NCI-H2107 treated with DMSO at 0.1 percent for 48 hours (cell line): ENCODE measurements around the gene ZGPAT.

ENCODE experiments used
- DNase-seq: peaks from one replicate; lab custom pipeline; 2025; ENCODE audit not compliant: unreplicated experiment; lab: John Stamatoyannopoulos, UW

The ZGPAT gene

DNA sequence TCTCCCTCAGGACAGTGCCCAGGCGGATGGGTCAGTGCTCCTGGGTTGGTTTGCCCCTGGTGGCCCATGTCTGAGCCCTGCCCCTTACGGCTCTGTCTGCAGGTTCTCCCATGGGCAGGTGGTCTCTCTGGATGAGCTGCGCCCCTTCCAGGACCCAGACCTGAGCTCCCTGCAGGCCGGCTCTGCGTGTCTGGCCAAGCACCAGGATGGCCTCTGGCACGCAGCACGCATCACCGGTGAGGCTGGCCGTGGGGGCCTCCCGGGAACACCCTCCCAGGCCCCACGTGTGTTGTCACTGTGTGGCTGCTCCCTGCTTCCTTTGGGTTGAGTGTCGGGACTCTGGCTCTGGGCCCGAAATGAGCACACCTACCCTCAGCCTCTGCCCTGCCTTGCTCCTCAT is 25.3 kb downstream of the ZGPAT start:
- DNase-seq = no peak

DNA sequence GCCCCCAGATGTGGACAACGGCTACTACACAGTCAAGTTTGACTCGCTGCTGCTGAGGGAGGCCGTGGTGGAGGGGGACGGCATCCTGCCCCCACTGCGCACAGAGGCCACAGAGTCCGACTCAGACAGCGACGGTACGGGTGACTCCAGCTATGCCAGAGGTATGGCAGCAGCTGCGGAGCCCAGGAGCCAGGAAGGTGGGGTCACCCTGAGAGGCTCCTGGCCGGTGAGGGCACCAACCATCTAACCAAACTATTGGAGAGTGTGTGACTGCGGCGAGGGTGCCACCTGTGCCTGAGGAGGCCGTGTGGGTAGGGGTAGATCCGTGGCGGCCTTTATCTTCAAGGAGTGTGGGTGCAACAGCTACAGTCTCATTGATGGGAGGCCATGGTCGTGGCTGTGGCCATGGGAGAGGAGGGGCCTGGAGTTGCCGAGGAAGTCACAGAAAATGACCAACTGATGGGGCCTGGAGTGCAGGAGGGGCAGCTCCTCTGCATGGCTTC is 25.8 kb downstream of the ZGPAT start:
- no peak for DNase-seq

DNA sequence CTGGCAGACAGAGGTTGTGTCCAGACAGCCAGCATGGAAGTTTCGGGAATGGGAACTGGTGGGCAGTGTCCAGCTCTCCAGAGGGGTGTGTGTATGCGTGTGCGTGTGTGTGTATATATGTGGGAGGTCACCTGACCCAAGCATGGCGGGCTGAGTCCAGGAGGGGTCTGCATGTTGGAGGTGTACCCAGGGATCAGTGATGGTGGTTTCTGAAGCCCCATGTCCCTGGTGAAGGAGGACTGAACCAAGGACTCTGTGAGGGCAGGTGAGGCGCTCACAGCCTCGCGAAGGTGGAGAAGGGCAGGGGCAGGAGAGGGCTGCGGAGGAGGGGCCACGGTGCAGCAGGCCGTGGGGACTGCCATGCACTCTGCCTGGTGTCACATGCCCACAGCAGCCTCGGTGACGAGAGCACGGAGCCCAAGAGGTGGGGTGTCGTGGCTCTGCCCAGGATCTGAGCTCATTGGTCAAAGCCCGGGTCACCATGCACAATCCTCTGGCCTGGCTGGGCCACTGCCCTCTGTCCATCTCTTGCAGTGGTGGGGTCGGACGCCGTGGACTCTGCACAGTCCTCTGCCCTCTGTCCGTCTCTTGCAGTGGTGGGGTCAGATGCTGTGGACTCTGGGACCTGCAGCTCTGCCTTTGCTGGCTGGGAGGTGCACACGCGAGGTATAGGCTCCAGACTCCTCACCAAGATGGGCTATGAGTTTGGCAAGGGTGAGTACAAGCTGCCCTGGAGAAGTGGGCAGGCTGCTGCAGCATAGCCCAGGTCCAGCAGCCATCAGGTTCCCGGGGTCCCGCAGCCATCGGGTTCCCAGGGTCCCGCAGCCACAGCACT is 26.5 kb downstream of the ZGPAT start:
- DNase-seq = no peak

DNA sequence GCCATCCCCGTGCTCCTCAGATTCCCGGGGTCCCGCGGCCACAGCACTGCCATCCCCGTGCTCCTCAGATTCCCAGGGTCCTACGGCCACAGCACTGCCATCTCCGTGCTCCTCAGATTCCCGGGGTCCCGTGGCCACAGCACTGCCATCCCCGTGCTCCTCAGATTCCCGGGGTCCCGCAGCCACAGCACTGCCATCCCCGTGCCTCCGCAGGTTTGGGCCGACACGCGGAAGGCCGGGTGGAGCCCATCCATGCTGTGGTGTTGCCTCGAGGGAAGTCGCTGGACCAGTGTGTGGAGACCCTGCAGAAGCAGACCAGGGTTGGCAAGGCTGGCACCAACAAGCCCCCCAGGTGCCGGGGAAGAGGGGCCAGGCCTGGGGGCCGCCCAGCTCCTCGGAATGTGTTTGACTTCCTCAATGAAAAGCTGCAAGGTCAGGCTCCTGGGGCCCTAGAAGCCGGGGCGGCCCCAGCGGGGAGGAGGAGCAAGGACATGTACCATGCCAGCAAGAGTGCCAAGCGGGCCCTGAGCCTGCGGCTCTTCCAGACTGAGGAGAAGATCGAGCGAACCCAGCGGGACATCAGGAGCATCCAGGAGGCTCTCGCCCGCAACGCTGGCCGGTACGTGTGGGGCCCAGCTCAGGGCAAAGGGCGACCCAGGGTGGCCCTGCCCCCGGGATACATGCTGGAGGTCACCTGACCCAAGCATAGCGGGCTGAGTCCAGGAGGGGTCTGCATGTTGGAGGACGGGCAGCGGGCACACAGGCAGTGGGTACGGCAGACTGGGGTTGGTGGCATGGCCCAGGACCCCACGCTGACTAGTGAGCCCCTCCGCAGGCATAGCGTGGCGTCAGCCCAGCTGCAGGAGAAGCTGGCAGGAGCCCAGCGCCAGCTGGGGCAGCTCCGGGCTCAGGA is 27.4 kb downstream of the ZGPAT start:
- DNase-seq = no peak

DNA sequence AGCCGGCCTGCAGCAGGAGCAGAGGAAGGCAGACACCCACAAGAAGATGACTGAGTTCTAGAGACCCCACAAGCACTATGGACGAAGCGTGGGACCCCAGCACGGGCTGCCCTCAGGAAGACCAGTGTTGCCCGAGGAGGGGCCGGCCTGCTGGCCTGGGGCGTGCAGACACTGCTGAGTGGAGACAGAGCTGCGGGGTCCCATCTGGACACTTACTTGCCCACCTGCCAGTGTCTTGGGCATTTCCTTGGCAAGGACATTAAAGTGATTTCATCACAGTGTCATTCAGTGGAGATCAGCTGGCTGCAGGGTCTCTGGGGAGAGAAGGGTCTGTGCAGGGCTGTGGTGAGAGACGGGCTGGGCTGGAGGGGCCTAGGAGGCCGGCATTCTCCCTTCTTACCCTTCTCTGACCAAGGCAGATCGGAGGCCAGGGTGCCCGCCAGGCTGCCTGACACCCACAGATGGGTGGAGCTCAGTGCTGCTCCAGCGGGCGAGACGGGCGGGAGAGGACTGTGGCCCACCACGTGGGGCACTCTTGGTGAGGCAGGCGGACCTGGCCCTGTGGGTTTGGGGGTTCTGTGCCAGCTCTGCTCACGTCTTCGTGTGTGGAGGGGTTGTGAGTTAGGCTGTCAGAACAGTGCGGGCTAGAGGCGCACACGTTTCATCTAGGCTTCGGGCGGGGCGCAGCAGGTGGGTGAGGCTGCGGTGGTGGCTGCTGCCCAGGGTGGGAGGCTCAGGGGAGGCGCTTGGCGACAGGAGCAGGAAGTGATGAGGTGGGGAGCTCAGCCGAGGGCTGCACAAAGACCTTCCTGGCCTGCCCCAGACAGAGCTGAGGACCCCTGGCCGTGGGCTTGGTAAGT is 28.2 kb downstream of the ZGPAT start, which contains the start of gene LIME1:
LIME1 (plus strand) TSS at position 806 of the 860 bp plus-strand sequence. CDS start 886 bp downstream, outside the sequence.
- no peak for DNase-seq

DNA sequence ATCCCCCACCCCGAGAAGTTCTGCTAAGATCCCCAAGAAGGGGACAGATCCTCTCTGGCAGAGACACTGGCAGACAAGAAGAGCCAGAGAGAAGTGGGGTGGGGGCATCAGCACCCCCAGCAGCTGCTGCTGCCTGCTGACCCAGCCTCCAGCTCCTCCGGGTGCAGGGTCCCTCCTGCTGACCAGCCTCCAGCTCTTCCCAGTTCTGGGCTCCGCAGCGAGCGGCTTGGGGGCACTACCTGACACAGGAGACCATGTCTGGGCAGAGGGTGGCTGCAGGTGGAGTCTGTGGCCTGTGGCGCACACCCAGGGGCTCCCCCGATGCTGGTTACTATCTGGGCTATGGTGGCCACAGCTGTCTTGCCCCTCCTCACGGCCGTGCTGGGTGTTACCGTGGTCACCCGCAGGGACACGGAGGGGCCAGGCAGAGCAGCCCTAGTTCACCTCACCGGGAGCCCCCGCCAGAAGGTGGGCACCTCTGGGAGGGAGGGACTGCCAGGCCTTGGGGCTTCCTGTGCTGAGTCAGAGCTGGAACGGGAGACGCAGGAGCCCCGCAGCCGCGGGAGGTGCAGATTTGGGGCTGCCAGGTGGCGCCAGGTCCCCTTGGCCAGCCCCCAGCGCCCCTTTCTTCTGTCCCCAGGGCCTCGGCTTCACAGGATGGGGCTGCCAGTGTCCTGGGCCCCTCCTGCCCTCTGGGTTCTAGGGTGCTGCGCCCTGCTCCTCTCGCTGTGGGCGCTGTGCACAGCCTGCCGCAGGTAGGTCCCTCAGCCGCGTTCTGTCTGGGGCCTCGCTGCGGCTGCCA is 29.3 kb downstream of the ZGPAT start:
- DNase-seq = no peak

DNA sequence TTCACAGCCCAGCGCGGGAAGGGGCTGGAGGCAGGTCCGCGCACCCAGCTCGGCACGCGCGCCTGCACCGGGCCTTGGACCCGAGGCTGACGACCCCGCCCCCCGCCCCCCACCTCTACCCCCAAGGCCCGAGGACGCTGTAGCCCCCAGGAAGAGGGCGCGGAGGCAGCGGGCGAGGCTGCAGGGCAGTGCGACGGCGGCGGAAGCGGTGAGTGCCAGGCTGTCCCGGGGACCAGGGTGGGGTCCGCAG is 29.8 kb downstream of the ZGPAT start:
- no peak for DNase-seq

DNA sequence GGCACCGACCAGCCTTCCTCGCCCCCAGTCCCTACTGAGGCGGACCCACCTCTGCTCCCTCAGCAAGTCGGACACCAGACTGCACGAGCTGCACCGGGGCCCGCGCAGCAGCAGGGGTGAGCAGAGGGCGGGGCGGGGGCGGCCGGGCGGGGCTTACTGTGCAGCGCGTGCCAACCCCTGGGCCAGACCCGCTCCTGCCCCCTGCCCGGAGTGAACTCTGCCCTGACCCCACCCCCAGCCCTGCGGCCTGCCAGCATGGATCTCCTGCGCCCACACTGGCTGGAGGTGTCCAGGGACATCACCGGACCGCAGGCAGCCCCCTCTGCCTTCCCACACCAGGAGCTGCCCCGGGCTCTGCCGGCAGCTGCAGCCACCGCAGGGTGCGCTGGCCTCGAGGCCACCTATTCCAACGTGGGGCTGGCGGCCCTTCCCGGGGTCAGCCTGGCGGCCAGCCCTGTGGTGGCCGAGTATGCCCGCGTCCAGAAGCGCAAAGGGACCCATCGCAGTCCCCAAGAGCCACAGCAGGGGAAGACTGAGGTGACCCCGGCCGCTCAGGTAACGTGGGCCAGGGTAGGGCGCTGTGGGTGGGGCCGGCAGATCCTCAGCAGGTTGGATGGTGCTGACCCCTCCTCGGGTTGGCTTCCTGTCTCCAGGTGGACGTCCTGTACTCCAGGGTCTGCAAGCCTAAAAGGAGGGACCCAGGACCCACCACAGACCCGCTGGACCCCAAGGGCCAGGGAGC is 30.3 kb downstream of the ZGPAT start:
- DNase-seq = no peak

DNA sequence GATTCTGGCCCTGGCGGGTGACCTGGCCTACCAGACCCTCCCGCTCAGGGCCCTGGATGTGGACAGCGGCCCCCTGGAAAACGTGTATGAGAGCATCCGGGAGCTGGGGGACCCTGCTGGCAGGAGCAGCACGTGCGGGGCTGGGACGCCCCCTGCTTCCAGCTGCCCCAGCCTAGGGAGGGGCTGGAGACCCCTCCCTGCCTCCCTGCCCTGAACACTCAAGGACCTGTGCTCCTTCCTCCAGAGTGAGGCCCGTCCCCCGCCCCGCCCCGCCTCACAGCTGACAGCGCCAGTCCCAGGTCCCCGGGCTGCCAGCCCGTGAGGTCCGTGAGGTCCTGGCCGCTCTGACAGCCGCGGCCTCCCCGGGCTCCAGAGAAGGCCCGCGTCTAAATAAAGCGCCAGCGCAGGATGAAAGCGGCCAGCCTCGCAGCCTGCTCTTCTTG is 30.9 kb downstream of the ZGPAT start:
- no peak for DNase-seq

DNA sequence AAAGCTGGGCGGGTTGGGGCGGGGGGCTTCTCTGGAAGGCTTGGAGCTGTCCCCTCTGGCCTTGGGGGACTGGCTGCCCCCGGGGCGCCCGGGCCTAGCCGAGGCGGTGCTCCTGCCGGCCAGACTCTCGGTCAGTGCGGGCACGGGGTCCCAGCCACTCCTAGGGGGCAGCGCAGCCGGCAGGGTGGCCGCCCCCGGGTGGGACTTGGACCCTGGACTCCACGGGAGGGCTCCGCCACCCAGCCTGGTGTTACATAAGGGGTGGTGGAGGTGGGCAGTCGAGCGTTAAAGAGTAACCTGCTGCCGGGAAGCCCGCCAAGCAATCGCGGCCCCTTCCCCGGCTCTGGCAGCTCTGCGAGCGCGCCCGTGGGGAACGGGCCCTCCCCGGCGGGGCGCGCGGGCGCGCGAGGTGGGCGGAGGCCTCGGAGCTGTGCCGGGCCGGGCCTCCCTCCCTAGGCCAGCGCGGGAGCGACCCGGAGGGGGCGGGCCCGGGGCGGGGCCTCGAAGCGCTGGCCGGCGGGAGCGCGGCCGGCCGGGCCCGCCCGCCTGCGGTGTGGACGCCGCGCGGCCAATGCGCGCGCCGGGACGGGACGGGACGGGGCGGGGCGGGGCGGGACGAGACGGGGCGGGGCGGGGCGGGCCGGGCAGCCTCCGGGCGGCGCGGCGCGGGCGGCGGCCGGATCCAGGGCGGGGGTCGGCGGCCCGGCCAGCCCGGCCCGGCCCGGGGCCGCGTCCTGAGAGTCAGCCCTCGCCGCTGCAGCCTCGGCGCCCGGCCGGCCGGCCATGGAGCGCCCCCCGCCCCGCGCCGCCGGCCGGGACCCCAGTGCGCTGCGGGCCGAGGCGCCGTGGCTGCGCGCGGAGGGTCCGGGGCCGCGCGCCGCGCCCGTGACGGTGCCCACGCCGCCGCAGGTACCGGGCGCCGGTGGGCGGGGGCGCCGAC is 31.6 kb downstream of the ZGPAT start, which contains the start of gene SLC2A4RG:
SLC2A4RG (plus strand) TSS at position 647 of the 940 bp plus-strand sequence; CDS start at position 784, 137 bp downstream.
- DNase-seq = no peak

DNA sequence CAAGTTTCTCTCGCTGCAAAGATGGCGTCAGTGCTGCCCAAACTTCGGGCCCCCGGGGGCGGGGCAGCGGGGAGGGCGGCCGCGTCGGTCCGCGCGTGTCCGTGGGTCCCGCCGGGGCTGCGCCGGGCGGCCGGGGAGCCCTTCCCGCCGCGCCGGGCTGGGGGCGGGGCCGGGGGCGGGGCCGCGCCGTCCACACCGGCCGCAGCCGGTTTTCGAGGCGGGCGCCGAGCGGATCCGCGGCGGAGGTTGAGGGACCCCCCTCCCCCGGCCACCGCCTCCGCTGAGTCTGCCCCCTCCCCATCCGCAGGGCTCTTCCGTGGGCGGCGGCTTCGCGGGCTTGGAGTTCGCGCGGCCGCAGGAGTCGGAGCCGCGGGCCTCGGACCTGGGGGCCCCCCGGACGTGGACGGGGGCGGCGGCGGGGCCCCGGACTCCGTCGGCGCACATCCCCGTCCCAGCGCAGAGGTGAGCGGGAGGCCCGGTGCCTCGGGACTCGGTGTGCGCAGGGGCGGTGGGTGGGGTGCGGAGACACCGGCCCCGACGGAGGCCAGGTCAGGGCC is 32.3 kb downstream of the ZGPAT start:
- no peak for DNase-seq

DNA sequence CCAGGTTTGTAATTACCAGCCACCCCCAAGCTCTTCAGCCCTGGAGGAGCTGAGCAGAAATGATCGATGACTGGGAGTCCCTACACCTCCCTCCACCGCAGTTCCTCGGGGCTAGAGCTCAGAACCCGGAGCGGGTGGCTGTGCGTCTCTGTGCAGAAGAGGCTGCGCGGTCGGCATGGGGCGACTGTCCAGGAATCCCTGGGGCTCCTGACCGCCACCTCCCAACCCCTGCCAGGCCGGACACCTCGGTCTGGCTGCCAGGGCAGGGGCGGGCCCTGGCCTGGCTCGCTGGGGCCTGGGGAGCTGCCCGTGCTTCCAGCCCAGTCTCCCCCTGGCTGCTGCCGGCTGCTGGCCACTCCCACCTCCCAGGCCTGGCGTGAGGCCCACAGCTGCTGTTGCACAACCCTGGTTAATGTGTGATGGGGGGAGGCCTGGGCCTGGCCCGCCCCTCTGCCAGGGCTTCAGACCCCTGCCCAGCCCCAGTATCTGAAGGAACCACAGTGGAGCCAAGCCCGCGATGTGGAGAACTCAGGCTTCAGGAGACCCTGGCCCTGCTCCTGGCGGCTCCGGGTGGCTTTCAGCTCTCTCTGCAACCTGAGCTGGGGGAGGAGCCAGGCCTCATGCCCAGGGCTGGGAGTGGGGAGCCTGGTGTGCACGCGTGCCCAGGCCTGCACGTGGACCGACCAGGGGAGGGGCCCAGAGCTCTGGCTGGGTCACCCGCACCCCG is 33.0 kb downstream of the ZGPAT start:
- DNase-seq = peak; percentile 85

DNA sequence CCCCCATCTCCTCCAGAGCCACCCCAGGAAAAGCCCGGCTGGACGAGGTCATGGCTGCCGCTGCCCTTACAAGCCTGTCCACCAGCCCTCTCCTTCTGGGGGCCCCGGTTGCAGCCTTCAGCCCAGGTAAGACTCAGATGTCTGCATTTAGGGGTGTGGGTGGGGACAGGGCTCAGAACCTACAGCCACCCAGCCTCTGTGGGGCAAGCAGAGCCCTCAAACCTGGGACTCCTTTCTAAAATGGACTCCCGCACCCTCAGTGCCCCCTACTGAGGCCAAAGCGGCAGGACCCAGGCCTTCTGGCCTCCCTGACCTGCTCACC is 33.5 kb downstream of the ZGPAT start:
- no peak for DNase-seq

DNA sequence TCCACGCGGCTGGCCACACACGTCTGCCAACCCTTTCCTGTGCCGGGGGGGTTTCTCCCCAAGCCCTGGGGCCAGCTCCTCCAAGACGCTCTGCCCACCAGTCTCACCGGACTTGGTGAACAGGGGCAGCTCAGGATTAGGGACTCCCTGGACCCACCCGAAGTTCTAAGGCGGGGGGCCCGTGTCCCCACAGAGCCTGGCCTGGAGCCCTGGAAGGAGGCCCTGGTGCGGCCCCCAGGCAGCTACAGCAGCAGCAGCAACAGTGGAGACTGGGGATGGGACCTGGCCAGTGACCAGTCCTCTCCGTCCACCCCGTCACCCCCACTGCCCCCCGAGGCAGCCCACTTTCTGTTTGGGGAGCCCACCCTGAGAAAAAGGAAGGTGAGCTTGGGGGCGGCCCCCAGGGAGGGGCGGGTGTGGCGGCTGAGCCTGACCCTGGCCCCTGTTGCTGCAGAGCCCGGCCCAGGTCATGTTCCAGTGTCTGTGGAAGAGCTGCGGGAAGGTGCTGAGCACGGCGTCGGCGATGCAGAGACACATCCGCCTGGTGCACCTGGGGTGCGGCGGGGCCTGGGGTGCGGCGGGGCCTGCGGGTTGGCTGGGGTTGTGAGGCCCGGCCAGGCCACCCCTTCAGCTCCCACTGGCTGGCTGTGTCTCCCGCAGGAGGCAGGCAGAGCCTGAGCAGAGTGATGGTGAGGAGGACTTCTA is 34.0 kb downstream of the ZGPAT start:
- no peak for DNase-seq

DNA sequence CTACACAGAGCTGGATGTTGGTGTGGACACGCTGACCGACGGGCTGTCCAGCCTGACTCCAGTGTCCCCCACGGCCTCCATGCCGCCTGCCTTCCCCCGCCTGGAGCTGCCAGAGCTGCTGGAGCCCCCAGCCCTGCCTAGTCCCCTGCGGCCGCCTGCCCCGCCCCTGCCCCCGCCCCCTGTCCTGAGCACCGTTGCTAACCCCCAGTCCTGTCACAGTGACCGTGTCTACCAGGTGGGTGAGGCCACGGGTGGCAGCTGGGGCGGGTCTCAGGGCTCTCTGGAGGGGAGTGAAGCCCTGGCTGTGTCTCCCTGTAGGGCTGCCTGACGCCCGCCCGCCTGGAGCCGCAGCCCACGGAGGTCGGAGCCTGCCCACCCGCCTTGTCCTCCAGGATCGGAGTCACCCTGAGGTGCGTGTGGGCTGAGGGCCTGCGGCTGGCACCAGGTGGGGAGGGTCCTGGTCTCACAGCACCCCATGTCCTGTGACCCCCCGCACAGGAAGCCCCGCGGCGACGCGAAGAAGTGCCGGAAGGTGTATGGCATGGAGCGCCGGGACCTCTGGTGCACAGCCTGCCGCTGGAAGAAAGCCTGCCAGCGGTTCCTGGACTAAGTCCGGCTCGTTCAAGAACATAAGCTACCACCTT is 34.7 kb downstream of the ZGPAT start:
- DNase-seq = no peak

DNA sequence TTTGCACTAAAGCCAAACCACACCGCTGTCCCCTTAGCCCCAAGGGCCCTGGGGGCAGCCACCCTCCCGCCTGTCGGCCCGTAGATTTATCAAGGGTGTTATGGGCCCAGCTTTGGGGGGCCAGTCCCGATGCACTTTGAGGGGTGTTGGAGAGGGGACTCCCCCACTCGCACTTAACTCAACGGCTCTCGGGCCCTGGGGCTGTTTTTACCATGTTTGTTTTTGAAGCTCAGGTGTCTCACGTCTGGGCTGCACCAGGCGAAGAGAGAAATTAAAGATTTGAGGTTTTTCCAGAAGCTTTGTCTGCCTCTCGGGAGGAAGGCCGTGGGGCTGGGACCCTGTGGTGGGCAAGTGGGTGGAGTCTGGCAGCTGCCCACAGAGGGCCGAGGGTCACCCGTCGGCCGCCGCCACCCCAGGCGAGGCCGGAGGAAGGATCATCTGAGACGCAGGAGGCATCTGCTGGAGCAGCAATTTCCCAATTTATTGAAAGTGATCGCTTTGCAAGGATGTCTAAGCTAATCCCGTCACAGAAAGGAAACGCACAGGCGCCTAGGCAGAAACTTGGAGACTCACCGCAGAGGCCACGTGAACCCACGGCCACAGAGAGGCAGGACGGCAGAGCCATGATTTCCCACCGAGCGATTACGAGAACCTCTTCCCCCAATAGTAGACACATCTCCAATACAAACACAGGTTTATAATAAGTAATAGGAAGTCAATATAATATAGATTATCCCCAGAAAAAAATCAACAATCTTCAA is 35.6 kb downstream of the ZGPAT start:
- DNase-seq = no peak
